IMR-90 (cell line): Measurements from ENCODE around the gene PIK3CB. TPM values are rescaled to one million over a fixed set of nuclear protein-coding genes. Genes with fewer than 3 reads are reported as not detected.

Experiments
- ATAC-seq: fragments of 200-7000 bp; cut with Tn5 transposase; 2 replicates; pipeline ENCODE4 v1.9.1; 2020; ENCODE audit warnings: low read depth, mild to moderate bottlenecking, moderate library complexity
- BruUV-seq: library from RNA; stranded (reverse); fragments of 400-500 nt; replicated peaks from 2 replicates; lab custom pipeline; 2021; lab: Mats Ljungman, UMichigan
- CTCF ChIA-PET: fragments of 300-600 bp; formaldehyde crosslinking; extraction: SDS; loops from one replicate; lab custom pipeline; 2021; ENCODE audit warnings: antibody characterized with exemption; lab: Yijun Ruan, JAX
- POLR2A ChIA-PET: fragments of 300-600 bp; sonication (Branson Sonifier 250); formaldehyde crosslinking; loops from one replicate; lab custom pipeline; 2022; ENCODE audit warnings: antibody characterized with exemption; ENCODE audit not compliant: unreplicated experiment; lab: Charles Lee
- DNase-seq: peaks from one replicate; pipeline ENCODE4 v3.0.0; 2013
- H2AFZ ChIP-seq: replicated peaks from 2 replicates; pipeline ENCODE3; 2013; ENCODE audit warnings: low read length, mild to moderate bottlenecking; ENCODE audit not compliant: poor library complexity
- H2AK5ac ChIP-seq: 2 replicates; pipeline ENCODE4 v1.6.1; 2013; ENCODE audit warnings: low read depth, low read length, inconsistent platforms
- H2AK9ac ChIP-seq: replicated peaks from 2 replicates; pipeline ENCODE3; 2013; ENCODE audit warnings: mild to moderate bottlenecking, low read depth, low read length, moderate library complexity; ENCODE audit not compliant: poor library complexity
- H2BK120ac ChIP-seq: 2 replicates; pipeline ENCODE4 v1.6.1; 2013; ENCODE audit warnings: low read depth, low read length, inconsistent platforms
- H2BK15ac ChIP-seq: 3 replicates; pipeline ENCODE4 v1.6.1; 2013; ENCODE audit warnings: low read depth, low read length, inconsistent platforms
- H2BK20ac ChIP-seq: 2 replicates; pipeline ENCODE4 v1.6.1; 2013; ENCODE audit warnings: low read depth, mild to moderate bottlenecking, inconsistent platforms, low read length, moderate library complexity
- H2BK5ac ChIP-seq: 2 replicates; pipeline ENCODE4 v1.6.1; 2013; ENCODE audit warnings: mild to moderate bottlenecking, low read depth, low read length, inconsistent platforms; ENCODE audit not compliant: poor library complexity, severe bottlenecking
- H3K14ac ChIP-seq: replicated peaks from 2 replicates; pipeline ENCODE4 v1.6.1; 2013; ENCODE audit warnings: low read depth, low read length, inconsistent platforms
- H3K18ac ChIP-seq: 2 replicates; pipeline ENCODE4 v1.6.1; 2013; ENCODE audit warnings: low read depth, low read length, control low read depth
- H3K23ac ChIP-seq: 2 replicates; pipeline ENCODE4 v1.6.1; 2013; ENCODE audit warnings: low read depth, low read length, inconsistent platforms
- H3K27ac ChIP-seq: 2 replicates; pipeline ENCODE4 v1.5.1; 2013; ENCODE audit warnings: mild to moderate bottlenecking, control low read depth, low read length; ENCODE audit not compliant: insufficient read depth
- H3K27me3 ChIP-seq: 2 replicates; pipeline ENCODE4 v1.6.1; 2013; ENCODE audit warnings: low read length; ENCODE audit not compliant: control insufficient read depth, insufficient read depth
- H3K36me3 ChIP-seq: 2 replicates; pipeline ENCODE4 v1.6.1; 2013; ENCODE audit warnings: low read length, mixed read lengths; ENCODE audit not compliant: control insufficient read depth, insufficient read depth
- H3K4ac ChIP-seq: 2 replicates; pipeline ENCODE4 v1.6.1; 2013; ENCODE audit warnings: low read depth, low read length, inconsistent platforms
- H3K4me1 ChIP-seq: 2 replicates; pipeline ENCODE4 v1.6.1; 2013; ENCODE audit warnings: low read length, mixed read lengths; ENCODE audit not compliant: control insufficient read depth, insufficient read depth
- H3K4me2 ChIP-seq: 2 replicates; pipeline ENCODE4 v1.6.1; 2013; ENCODE audit warnings: low read depth, mild to moderate bottlenecking, control low read depth, low read length, moderate library complexity
- H3K4me3 ChIP-seq: 2 replicates; pipeline ENCODE4 v1.5.1; 2013; ENCODE audit warnings: low read depth, mild to moderate bottlenecking, control low read depth, low read length, moderate library complexity; ENCODE audit not compliant: insufficient read depth
- H3K56ac ChIP-seq: 2 replicates; pipeline ENCODE4 v1.6.1; 2013; ENCODE audit warnings: low read length, inconsistent platforms; ENCODE audit not compliant: insufficient read depth; ENCODE audit errors: extremely low read depth
- H3K79me1 ChIP-seq, 2 experiments: 2 replicates each; pipeline ENCODE4 v1.6.1; 2013; ENCODE audit warnings: low read length in 2 of 2, inconsistent platforms in 1 of 2, low read depth in 1 of 2
- H3K9ac ChIP-seq: 2 replicates; pipeline ENCODE4 v1.6.1; 2013; ENCODE audit warnings: low read depth, low read length, control low read depth
- H3K9me1 ChIP-seq: 2 replicates; pipeline ENCODE4 v1.6.1; 2013; ENCODE audit warnings: low read length, inconsistent platforms; ENCODE audit not compliant: insufficient read depth
- H3K9me3 ChIP-seq: 2 replicates; pipeline ENCODE4 v1.6.1; 2013; ENCODE audit warnings: low read length; ENCODE audit not compliant: control insufficient read depth, insufficient read depth
- H4K20me1 ChIP-seq: 2 replicates; pipeline ENCODE4 v1.6.1; 2013; ENCODE audit warnings: low read length, inconsistent platforms; ENCODE audit not compliant: insufficient read depth
- H4K5ac ChIP-seq: 2 replicates; pipeline ENCODE4 v1.6.1; 2013; ENCODE audit warnings: mild to moderate bottlenecking, low read depth, low read length, control low read depth
- H4K8ac ChIP-seq, 2 experiments: 2 replicates each; pipeline ENCODE4 v1.6.1; 2013; ENCODE audit warnings: low read depth in 2 of 2, low read length in 2 of 2, control low read depth in 1 of 2, inconsistent platforms in 1 of 2
- H4K91ac ChIP-seq: 2 replicates; pipeline ENCODE4 v1.6.1; 2013; ENCODE audit warnings: low read depth, low read length, inconsistent platforms; ENCODE audit not compliant: insufficient read depth
- BHLHE40 ChIP-seq: fragments of 150-350 bp; IDR thresholded peaks from 2 replicates; pipeline ENCODE4 v1.6.1; 2016; ENCODE audit warnings: mild to moderate bottlenecking, low read depth, low read length
- CEBPB ChIP-seq: IDR thresholded peaks from 2 replicates; pipeline ENCODE4 v1.6.1; 2012; ENCODE audit warnings: low read depth, low read length, improper control_type of control experiment
- CHD1 ChIP-seq: IDR thresholded peaks from 2 replicates; pipeline ENCODE4 v1.6.1; 2012; ENCODE audit warnings: low read depth, low read length, improper control_type of control experiment
- ELK1 ChIP-seq: fragments of 150-350 bp; IDR thresholded peaks from 2 replicates; pipeline ENCODE4 v1.6.1; 2016; ENCODE audit warnings: low read depth, mild to moderate bottlenecking, low read length, moderate library complexity, borderline replicate concordance
- MAZ ChIP-seq: IDR thresholded peaks from 2 replicates; pipeline ENCODE4 v1.6.1; 2012; ENCODE audit warnings: low read depth, mild to moderate bottlenecking, low read length, improper control_type of control experiment, moderate library complexity, borderline replicate concordance
- MXI1 ChIP-seq: IDR thresholded peaks from 2 replicates; pipeline ENCODE4 v1.6.1; 2012; ENCODE audit warnings: low read depth, mild to moderate bottlenecking, low read length, moderate library complexity, borderline replicate concordance
- NFE2L2 ChIP-seq: fragments of 150-350 bp; IDR thresholded peaks from 2 replicates; pipeline ENCODE4 v1.6.1; 2016; ENCODE audit warnings: low read depth, mild to moderate bottlenecking, low read length
- POLR2A ChIP-seq: IDR thresholded peaks from 2 replicates; pipeline ENCODE4 v1.6.1; 2012; ENCODE audit warnings: mild to moderate bottlenecking, low read depth, low read length
- RFX5 ChIP-seq: IDR thresholded peaks from 2 replicates; pipeline ENCODE4 v1.8.0; 2012; ENCODE audit warnings: low read depth, mild to moderate bottlenecking, low read length, moderate library complexity
- SMC3 ChIP-seq: fragments of 150-350 bp; IDR thresholded peaks from 2 replicates; pipeline ENCODE4 v1.6.1; 2016; ENCODE audit warnings: low read depth, mild to moderate bottlenecking, antibody characterized with exemption, low read length, moderate library complexity
- WGBS, 2 experiments: methylation state at CpG; one replicate each; pipeline versions ENCODE4 v1.1.5 to v1.1.7; 2013; ENCODE audit warnings: missing lambda C conversion rate in 2 of 2; ENCODE audit not compliant: insufficient read length in 1 of 2; ENCODE audit errors: extremely low coverage in 2 of 2; 5-methylcytosine and 5-hydroxymethylcytosine counted together
- dilution Hi-C: fragments of 300-500 bp; cut with HindIII; formaldehyde crosslinking; loops from one replicate; pipeline ENCODE4 v1.14.3; 2018; ENCODE audit warnings: low sequenced_read_pairs; ENCODE audit not compliant: unreplicated experiment
- in situ Hi-C: fragments of 300-500 bp; cut with MboI; formaldehyde crosslinking; loops from 3 replicates; pipeline ENCODE4 v1.14.3; 2019; ENCODE audit warnings: low sequenced_read_pairs, inconsistent platforms, mixed read lengths
- intact Hi-C: fragments of 100-400 bp; cut with micrococcal nuclease; formaldehyde crosslinking; loops from 2 replicates; pipeline ENCODE4 v1.10.0; 2022
- polyA plus RNA-seq, 3 experiments: library from polyadenylated mRNA; depleted of rRNA; stranded (reverse); fragments of >200 nt; gene quantifications; 2 replicates each; pipeline ENCODE4 v1.2.3, GENCODE V29; 2012; ENCODE audit warnings: low replicate concordance in 1 of 3
- total RNA-seq: library from RNA; depleted of rRNA; stranded (reverse); fragments of >200 nt; gene quantifications from 2 replicates; pipeline ENCODE4 v1.2.3, GENCODE V29; 2012
- TF ChIP-seq, protein P1 (sequence below): fragments of 150-350 bp; IDR thresholded peaks from 2 replicates; pipeline ENCODE4 v1.6.1; 2017; ENCODE audit warnings: mild to moderate bottlenecking, antibody characterized with exemption, low read length, low read depth

PIK3CB gene
- total and polyA plus RNA-seq, 2 of the 4 experiments (the other 2 are of a cell fraction), result 6.3 to 6.8 TPM

- Histone ChIP-seq H2AK9ac (no peak overlapping the region), H2AK5ac (no peak overlapping the region)
Measured at GRCh38 chr3:138850151-138850550, 15.4 kb upstream of the PIK3CB start.

More at GRCh38 chr3:138850151-138850550, 15.4 kb upstream of the PIK3CB start:
- Histone ChIP-seq H4K91ac (no peak overlapping the region), H3K36me3 (no peaks in the 10 kb centered on the region), H3K4me1 (peaks cover 2% of the 10 kb centered on the region; the same call in 1 of the 2 replicates), H3K56ac (no peak overlapping the region), H4K8ac (no peak overlapping the region), H3K18ac (no peak overlapping the region), H3K4ac (no peak overlapping the region), H3K9me1 (no peaks in the 10 kb centered on the region), H3K27ac (no peak overlapping the region), H3K23ac (no peak overlapping the region), H3K27me3 (no peaks in the 10 kb centered on the region), H3K4me3 (no peak overlapping the region), H4K5ac (no peak overlapping the region), H2BK5ac (no peak overlapping the region), H3K14ac (no peak overlapping the region; the same call in 1 of the 2 replicates), H2AFZ (no peak overlapping the region), H3K79me1 (no peaks in the 10 kb centered on the region), H2BK20ac (no peak overlapping the region), H2BK15ac (no peak overlapping the region), H3K9me3 (no peaks in the 10 kb centered on the region), H3K9ac (no peak overlapping the region), H2BK120ac (no peak overlapping the region), H3K4me2 (no peak overlapping the region), H4K20me1 (no peaks in the 10 kb centered on the region)
- no peak for TF ChIP-seq SMC3
- TF ChIP-seq RFX5, result no peak
- TF ChIP-seq MAZ, result no peak
- no peak for TF ChIP-seq CEBPB
- TF ChIP-seq POLR2A, result no peak
- no peak for TF ChIP-seq CHD1
- TF ChIP-seq BHLHE40, result no peak
- TF ChIP-seq MXI1, result no peak
- TF ChIP-seq, protein P1, sequence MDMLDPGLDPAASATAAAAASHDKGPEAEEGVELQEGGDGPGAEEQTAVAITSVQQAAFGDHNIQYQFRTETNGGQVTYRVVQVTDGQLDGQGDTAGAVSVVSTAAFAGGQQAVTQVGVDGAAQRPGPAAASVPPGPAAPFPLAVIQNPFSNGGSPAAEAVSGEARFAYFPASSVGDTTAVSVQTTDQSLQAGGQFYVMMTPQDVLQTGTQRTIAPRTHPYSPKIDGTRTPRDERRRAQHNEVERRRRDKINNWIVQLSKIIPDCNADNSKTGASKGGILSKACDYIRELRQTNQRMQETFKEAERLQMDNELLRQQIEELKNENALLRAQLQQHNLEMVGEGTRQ, result no peak
- no peak for TF ChIP-seq ELK1
- no peak for TF ChIP-seq NFE2L2
- ChIA-PET POLR2A (interaction anchor here (0.7 kb wide), 1 partner anchor 170 kb away, joined by 12 read pairs; no protein-coding TSS in a partner anchor), CTCF (interaction anchor here (0.6 to 2.3 kb wide), 3 partner anchors 14 to 147 kb away, joined by 3 to 9 read pairs (median 4); no protein-coding TSS in a partner anchor)
- intact Hi-C loops (no loop called here), in situ Hi-C loops (no loop called here), dilution Hi-C loops (no loop called here)
- ATAC-seq (peak; percentile 56), DNase-seq (peak; percentile 52)
- 30% methylated on average over 2 of the region's 3 CpGs; no CpG with 5 or more reads in 1 of the 2 experiments for WGBS, 2 experiments
- BruUV-seq, result no TSS peak
